ENCODE results near the gene IFNA16.
"Not testable (repeated sequence)": the region's sequence is repeated elsewhere in the genome, so short reads cannot be mapped to it uniquely, and the experiment has no call there.

The IFNA16 gene

DNA sequence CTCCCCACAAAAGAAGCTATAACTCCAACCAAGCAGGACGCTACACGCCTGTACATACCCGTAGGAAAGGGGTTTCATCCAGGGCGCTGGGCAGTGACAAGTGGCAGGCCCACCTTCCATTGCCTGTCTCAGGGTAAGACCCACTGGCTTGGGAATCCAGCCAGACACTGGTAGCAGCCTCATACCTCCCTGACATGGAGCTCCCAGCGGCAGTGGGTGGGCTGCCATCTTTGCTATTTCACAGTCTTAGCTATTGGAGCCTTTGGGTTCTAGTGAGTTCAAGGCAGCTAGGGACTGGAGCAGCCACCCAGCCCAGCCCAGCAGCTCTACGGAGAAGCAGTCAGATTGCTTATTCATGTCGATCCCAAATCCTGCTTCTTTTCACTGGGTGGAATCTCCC is 6.8 kb downstream of the IFNA16 start:
- no peak for DNase-seq (ENCODE audit: low read depth)
- TF ChIP-seq, protein P1, sequence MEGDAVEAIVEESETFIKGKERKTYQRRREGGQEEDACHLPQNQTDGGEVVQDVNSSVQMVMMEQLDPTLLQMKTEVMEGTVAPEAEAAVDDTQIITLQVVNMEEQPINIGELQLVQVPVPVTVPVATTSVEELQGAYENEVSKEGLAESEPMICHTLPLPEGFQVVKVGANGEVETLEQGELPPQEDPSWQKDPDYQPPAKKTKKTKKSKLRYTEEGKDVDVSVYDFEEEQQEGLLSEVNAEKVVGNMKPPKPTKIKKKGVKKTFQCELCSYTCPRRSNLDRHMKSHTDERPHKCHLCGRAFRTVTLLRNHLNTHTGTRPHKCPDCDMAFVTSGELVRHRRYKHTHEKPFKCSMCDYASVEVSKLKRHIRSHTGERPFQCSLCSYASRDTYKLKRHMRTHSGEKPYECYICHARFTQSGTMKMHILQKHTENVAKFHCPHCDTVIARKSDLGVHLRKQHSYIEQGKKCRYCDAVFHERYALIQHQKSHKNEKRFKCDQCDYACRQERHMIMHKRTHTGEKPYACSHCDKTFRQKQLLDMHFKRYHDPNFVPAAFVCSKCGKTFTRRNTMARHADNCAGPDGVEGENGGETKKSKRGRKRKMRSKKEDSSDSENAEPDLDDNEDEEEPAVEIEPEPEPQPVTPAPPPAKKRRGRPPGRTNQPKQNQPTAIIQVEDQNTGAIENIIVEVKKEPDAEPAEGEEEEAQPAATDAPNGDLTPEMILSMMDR (IDR thresholded peaks at IDR 0.05; ENCODE audit: low read length, missing control alignments): no peak
- no peak overlapping the region for H3K4me3 ChIP-seq (replicated peaks; ENCODE audit: low read depth, low read length)

DNA sequence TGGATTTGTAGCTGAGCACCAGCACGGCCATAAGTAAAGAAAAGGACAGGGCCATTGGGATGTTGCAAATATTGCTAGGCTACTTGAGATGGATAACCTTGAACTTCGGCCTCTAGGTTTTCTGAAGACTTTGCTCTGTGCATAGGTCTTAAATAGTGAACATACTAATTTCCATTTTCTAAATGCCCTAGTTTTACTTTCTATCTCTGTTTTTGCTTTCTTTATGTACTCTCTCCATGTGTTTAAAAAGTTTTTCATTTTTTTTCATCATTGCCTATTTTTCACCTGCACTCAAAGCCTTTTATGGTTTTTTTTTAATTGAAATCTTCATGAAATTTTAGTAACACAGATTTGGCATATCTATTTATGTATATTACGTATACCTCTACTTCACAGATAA is 10.1 kb downstream of the IFNA16 start, which contains the start of gene IFNA10:
Gene IFNA10, minus strand, starts transcription at position 101 of the 400 bp plus-strand sequence. Its CDS starts 46 bp downstream, at position 55.
- not testable (repeated sequence) for DNase-seq (ENCODE audit: low read depth); H3K4me3 ChIP-seq (replicated peaks; ENCODE audit: low read depth, low read length)

DNA sequence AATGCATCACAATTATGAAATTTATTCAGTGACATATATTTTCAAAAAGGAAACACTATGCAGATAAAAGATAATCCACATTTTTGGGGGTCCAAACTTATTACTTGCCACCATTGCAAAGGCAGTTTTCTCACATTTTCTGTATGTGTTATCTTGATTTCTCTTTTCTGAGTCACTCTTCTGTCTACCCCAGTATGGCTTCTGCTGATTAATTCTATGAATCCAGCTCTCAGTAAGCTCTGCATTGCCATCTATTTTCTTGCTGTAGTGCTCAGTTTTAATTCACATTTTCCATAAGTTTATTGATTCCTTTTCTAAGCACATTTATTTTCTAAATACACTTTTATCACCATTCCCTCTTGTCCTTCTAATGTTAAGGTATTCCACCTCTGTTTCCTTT is 11.9 kb downstream of the IFNA16 start:
- no peak overlapping the region for H3K4me3 ChIP-seq (replicated peaks; ENCODE audit: low read depth, low read length)
- no peak for DNase-seq (ENCODE audit: low read depth)
- TF ChIP-seq, protein P1 (IDR thresholded peaks at IDR 0.05; ENCODE audit: low read length, missing control alignments): no peak

DNA sequence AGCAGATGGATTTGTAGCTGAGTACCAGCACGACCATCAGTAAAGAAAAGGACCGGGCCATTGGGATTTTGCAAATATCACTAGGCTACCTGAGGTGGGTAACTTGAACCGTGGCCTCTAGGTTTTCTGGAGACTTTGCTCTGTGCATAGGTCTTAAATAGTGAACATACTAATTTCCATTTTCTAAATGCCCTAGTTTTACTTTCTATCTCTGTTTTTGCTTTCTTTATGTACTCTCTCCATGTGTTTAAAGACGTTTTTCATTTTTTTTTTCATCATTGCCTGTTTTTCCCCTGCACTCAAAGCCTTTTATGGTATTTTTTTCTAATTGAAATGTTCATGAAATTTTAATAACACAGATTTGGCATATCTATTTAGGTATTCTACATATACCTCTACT is 15.0 kb downstream of the IFNA16 start, which contains the start of gene IFNA7:
Gene IFNA7, minus strand, starts transcription at position 101 of the 400 bp plus-strand sequence. Its CDS starts 40 bp downstream, at position 61.
- not testable (repeated sequence) for H3K4me3 ChIP-seq (replicated peaks; ENCODE audit: low read depth, low read length); DNase-seq (ENCODE audit: low read depth)

DNA sequence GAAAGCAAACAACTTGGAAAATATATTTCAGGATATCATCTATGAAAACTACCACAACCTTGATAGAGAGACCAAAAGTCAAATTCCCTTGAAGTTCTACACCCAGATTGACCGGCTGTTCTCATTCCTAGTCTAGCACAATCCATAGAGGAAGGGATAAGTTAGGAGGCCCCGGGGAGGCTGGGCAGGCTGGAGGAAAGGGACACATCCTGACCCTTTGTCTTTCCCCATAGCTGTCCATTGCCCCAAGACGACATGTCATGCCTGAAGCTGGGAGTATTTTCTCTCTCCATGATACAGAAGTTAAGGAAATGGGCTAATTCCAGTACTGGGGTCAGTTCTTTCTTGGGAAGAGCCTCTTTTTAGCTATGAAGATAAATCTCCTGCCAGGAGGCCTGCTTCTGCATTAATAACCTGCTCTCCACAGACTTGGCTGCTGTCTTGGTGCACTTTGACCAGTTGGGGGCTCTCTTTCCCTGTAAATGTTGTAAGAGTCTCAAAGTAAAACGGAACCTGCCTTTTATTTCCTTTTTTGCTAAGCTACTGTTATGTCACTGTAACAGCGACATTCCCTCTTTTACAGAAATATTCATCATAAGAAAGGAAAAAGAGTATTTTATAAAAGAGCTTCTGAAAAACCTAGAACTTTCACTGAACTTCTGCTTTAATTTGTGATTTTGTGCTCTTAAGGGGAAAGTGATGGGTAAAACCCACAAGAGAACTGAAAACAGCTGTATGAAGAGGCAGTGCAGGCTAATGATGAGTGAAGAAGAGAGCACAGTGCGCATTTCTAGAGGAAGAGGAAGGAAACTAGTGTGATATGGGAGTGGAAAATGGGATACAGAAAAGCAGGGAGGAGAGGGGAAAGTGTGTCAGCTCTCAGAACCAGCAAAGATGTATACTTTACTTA is 22.0 kb downstream of the IFNA16 start:
- peak; percentile 18 for DNase-seq (ENCODE audit: low read depth)
- TF ChIP-seq, protein P1 (IDR thresholded peaks at IDR 0.05; ENCODE audit: low read length, missing control alignments): peak; percentile 59
- H3K4me3 ChIP-seq (replicated peaks; ENCODE audit: low read depth, low read length): not testable (repeated sequence)

DNA sequence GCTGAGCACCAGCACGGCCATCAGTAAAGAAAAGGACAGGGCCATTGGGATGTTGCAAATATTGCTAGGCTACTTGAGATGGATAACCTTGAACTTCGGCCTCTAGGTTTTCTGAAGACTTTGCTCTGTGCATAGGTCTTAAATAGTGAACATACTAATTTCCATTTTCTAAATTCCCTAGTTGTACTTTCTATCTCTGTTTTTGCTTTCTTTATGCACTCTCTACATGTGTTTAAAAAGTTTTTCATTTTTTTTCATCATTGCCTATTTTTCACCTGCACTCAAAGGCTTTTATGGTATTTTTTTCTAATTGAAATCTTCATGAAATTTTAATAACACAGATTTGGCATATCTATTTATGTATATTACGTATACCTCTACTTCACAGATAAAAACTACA is 29.6 kb downstream of the IFNA16 start, which contains the start of gene IFNA4:
Gene IFNA4, minus strand, starts transcription at position 101 of the 400 bp plus-strand sequence. Its CDS starts 56 bp downstream, at position 45.
- DNase-seq (ENCODE audit: low read depth); H3K4me3 ChIP-seq (replicated peaks; ENCODE audit: low read depth, low read length): not testable (repeated sequence)

DNA sequence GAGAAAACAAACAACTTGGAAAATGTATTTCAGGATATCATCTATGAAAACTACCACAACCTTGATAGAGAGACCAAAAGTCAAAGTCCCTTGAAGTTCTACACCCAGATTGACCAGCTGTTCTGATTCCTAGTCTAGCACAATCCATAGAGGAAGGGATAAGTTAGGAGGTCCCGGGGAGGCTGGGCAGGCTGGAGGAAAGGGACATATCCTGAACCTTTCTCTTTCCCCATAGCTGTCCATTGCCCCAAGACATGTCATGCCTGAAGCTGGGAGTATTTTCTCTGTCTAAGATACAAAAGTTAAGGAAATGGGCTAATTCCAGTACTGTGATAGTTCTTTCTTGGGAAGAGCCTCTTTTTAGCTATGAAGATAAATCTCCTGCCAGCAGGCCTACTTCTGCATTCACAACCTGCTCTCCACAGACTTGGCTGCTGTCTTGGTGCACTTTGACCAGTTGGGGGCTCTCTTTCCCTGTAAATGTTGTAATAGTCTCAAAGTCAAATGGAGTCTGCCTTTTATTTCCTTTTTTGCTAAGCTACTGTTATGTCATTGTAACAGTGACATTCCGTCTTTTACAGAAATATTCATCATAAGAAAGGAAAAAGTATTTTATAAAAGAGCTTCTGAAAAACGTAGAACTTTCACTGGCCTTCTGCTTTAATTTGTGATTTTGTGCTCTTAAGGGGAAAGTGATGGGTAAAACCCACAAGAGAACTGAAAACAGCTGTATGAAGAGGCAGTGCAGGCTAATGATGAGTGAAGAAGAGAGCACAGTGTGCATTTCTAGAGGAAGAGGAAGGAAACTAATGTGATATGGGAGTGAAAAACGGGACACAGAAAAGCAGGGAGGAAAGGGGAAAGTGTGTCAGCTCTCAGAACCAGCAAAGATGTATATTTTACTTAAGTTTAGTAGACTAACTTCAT is 34.0 kb downstream of the IFNA16 start:
- not testable (repeated sequence) for H3K4me3 ChIP-seq (replicated peaks; ENCODE audit: low read depth, low read length)
- TF ChIP-seq, protein P1 (IDR thresholded peaks at IDR 0.05; ENCODE audit: low read length, missing control alignments): peak; percentile 56
- DNase-seq (ENCODE audit: low read depth): peak; percentile 17

DNA sequence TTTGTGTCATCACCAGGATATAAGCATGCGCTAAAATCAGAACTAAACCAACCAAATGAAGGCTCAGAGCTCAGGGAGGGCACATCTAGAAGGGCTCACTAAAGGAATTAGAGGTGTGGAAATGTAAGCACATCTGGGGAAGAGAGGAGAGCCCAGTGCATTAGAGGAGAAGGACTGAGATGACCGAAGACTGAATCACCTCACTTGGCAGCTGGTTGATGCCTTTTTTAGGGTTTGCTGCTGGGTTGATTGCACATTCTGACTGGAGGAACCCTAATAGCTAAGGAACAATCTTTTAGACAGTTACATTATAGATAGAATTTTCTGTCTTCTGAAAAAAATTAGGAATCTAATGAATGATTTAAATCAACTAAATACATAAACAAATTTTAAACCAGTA is 42.4 kb downstream of the IFNA16 start:
- no peak for DNase-seq (ENCODE audit: low read depth)
- TF ChIP-seq, protein P1 (IDR thresholded peaks at IDR 0.05; ENCODE audit: low read length, missing control alignments): no peak
- H3K4me3 ChIP-seq (replicated peaks; ENCODE audit: low read depth, low read length): no peak overlapping the region

Measured in fibroblast of pulmonary artery (primary cell).